DOHH2 (cell line): Measurements from ENCODE around the gene RFLNA.

Source experiments
- CTCF ChIP-seq: fragments of 200-600 bp; sonication (generic); IDR thresholded peaks from one replicate; pipeline ENCODE4 v1.5.1; 2014; ENCODE audit warnings: antibody characterized with exemption, mild to moderate bottlenecking, low read depth, low read length; ENCODE audit not compliant: poor library complexity, severe bottlenecking
- EZH2phosphoT487 ChIP-seq: fragments of 200-600 bp; sonication (generic); IDR thresholded peaks from 2 replicates; pipeline ENCODE4 v1.6.1; 2017; ENCODE audit warnings: borderline replicate concordance, mild to moderate bottlenecking, antibody characterized with exemption, low read length, moderate library complexity, mixed read lengths

GRCh38 chr12:124326871-124327270 is 32.0 kb downstream of the RFLNA start:
- TF ChIP-seq CTCF = no peak
- no peak for TF ChIP-seq EZH2phosphoT487
